Neural progenitor cell (in vitro differentiated cells): ENCODE measurements around the gene MESD. TPM values are rescaled to one million over a fixed set of nuclear protein-coding genes. Genes with fewer than 3 reads are reported as not detected.

Source experiments
- DNase-seq: peaks from one replicate; pipeline ENCODE4 v3.0.0-alpha.2; 2016; ENCODE audit warnings: low spot score
- H2AFZ ChIP-seq: fragments of 200-600 bp; sonication (generic); replicated peaks from 2 replicates; pipeline ENCODE4 v1.6.1; 2016; ENCODE audit warnings: antibody characterized with exemption
- H3F3A ChIP-seq: fragments of 200-600 bp; sonication (generic); 2 replicates; pipeline ENCODE4 v1.6.1; 2016; ENCODE audit warnings: antibody characterized with exemption, low read depth
- H3K27ac ChIP-seq: fragments of 200-600 bp; sonication (generic); 2 replicates; pipeline ENCODE4 v1.5.1; 2016; ENCODE audit warnings: mild to moderate bottlenecking
- H3K27me3 ChIP-seq: fragments of 200-600 bp; sonication (generic); 2 replicates; pipeline ENCODE4 v1.6.1; 2016; ENCODE audit warnings: mild to moderate bottlenecking, moderate library complexity
- H3K36me3 ChIP-seq: fragments of 200-600 bp; sonication (generic); 2 replicates; pipeline ENCODE4 v1.5.1; 2016
- H3K4me1 ChIP-seq: fragments of 200-600 bp; sonication (generic); 2 replicates; pipeline ENCODE4 v1.6.1; 2016; ENCODE audit warnings: mixed run types
- H3K4me2 ChIP-seq: fragments of 200-600 bp; sonication (generic); 2 replicates; pipeline ENCODE4 v1.6.1; 2016
- H3K4me3 ChIP-seq: fragments of 200-600 bp; sonication (generic); 2 replicates; pipeline ENCODE4 v1.5.1; 2016
- H3K79me2 ChIP-seq: fragments of 200-600 bp; sonication (generic); 2 replicates; pipeline ENCODE4 v1.6.1; 2016; ENCODE audit warnings: low read depth
- H3K9ac ChIP-seq: fragments of 200-600 bp; sonication (generic); 2 replicates; pipeline ENCODE4 v1.6.1; 2016
- H3K9me3 ChIP-seq: fragments of 200-600 bp; sonication (generic); 2 replicates; pipeline ENCODE4 v1.5.1; 2016; ENCODE audit warnings: low read depth
- H4K20me1 ChIP-seq: fragments of 200-600 bp; sonication (generic); 2 replicates; pipeline ENCODE4 v1.6.1; 2016; ENCODE audit warnings: low read depth
- H3K27ac Mint-ChIP-seq: 3 replicates; pipeline ENCODE4 v1.8.0; 2021; ENCODE audit warnings: mixed read lengths
- H3K27me3 Mint-ChIP-seq: 2 replicates; pipeline ENCODE4 v1.8.0; 2022; ENCODE audit warnings: low read depth, mild to moderate bottlenecking, inconsistent platforms, moderate library complexity, mixed read lengths; ENCODE audit not compliant: insufficient read depth
- H3K36me3 Mint-ChIP-seq: 3 replicates; pipeline ENCODE4 v1.8.0; 2021; ENCODE audit warnings: mixed read lengths
- H3K4me1 Mint-ChIP-seq: 3 replicates; pipeline ENCODE4 v1.8.0; 2021; ENCODE audit warnings: mixed read lengths
- H3K4me3 Mint-ChIP-seq: 3 replicates; pipeline ENCODE4 v1.8.0; 2021; ENCODE audit warnings: mild to moderate bottlenecking, moderate library complexity, mixed read lengths
- H3K9me3 Mint-ChIP-seq: 3 replicates; pipeline ENCODE4 v1.8.0; 2020; ENCODE audit warnings: mixed read lengths
- CTCF ChIP-seq: fragments of 200-600 bp; sonication (generic); IDR thresholded peaks from 2 replicates; pipeline ENCODE4 v1.5.1; 2017; ENCODE audit warnings: antibody characterized with exemption, mild to moderate bottlenecking
- EZH2 ChIP-seq: fragments of 200-600 bp; sonication (generic); IDR thresholded peaks from 2 replicates; pipeline ENCODE4 v1.6.1; 2017; ENCODE audit warnings: antibody characterized with exemption, mild to moderate bottlenecking, moderate library complexity
- EZH2phosphoT487 ChIP-seq: fragments of 200-600 bp; sonication (generic); IDR thresholded peaks from 2 replicates; pipeline ENCODE4 v1.6.1; 2017; ENCODE audit warnings: antibody characterized with exemption
- total RNA-seq: library from RNA; depleted of rRNA; stranded (reverse); fragments of >200 nt; gene quantifications from 2 replicates; pipeline ENCODE4 v1.2.3, GENCODE V29; 2015; ENCODE audit warnings: low replicate concordance

MESD gene
- total RNA-seq, 1 donor from 2014 or later: 31.5 TPM

- no peak overlapping the region for H3K9ac ChIP-seq
- H3K79me2 ChIP-seq: peaks cover 40% of the 10 kb centered on the region
- no peak overlapping the region for H3K27ac Mint-ChIP-seq
- H4K20me1 ChIP-seq: peaks cover 18% of the 10 kb centered on the region
- no peak overlapping the region for H3K4me2 ChIP-seq
- H3K9me3 Mint-ChIP-seq: no peaks in the 10 kb centered on the region
- no peaks in the 10 kb centered on the region for H3K27me3 Mint-ChIP-seq
- peaks cover 17% of the 10 kb centered on the region for H3K4me1 Mint-ChIP-seq
- peaks cover 21% of the 10 kb centered on the region for H3K36me3 Mint-ChIP-seq
- no peaks in the 10 kb centered on the region for H3F3A ChIP-seq
- H3K4me1 ChIP-seq: peaks cover 4% of the 10 kb centered on the region
- TF ChIP-seq EZH2 (no peak), CTCF (no peak), EZH2phosphoT487 (no peak)
- no peak overlapping the region for H3K4me3 Mint-ChIP-seq
- H3K27ac ChIP-seq: no peak overlapping the region
- H3K27me3 ChIP-seq: peaks cover 10% of the 10 kb centered on the region
- no peak for DNase-seq
- peaks cover 4% of the 10 kb centered on the region for H3K36me3 ChIP-seq
- H3K4me3 ChIP-seq: no peak overlapping the region
- no peaks in the 10 kb centered on the region for H3K9me3 ChIP-seq
- no peak overlapping the region for H2AFZ ChIP-seq
Measured at GRCh38 chr15:81007428-81008064, 17.9 kb upstream of the MESD start.

- H3K36me3 ChIP-seq: peaks cover 4% of the 10 kb centered on the region
- no peak overlapping the region for H2AFZ ChIP-seq
- H3K4me2 ChIP-seq: no peak overlapping the region
- no peak overlapping the region for H3K4me3 ChIP-seq
- H3K27ac Mint-ChIP-seq: no peak overlapping the region
- H3K4me1 ChIP-seq: peaks cover 4% of the 10 kb centered on the region
- peaks cover 28% of the 10 kb centered on the region for H4K20me1 ChIP-seq
- no peaks in the 10 kb centered on the region for H3K27me3 Mint-ChIP-seq
- peaks cover 17% of the 10 kb centered on the region for H3K4me1 Mint-ChIP-seq
- H3F3A ChIP-seq: no peaks in the 10 kb centered on the region
- H3K9ac ChIP-seq: no peak overlapping the region
- H3K9me3 Mint-ChIP-seq: no peaks in the 10 kb centered on the region
- H3K9me3 ChIP-seq: no peaks in the 10 kb centered on the region
- peaks cover 15% of the 10 kb centered on the region for H3K36me3 Mint-ChIP-seq
- no peak overlapping the region for H3K27ac ChIP-seq
- peaks cover 47% of the 10 kb centered on the region for H3K79me2 ChIP-seq
- TF ChIP-seq CTCF (no peak), EZH2phosphoT487 (no peak), EZH2 (no peak)
- peaks cover 20% of the 10 kb centered on the region for H3K27me3 ChIP-seq
- DNase-seq: no peak
- no peak overlapping the region for H3K4me3 Mint-ChIP-seq
Measured at GRCh38 chr15:81006124-81006523, 16.5 kb upstream of the MESD start.

- Mint-ChIP-seq H3K36me3 (peaks cover 15% of the 10 kb centered on the region), H3K4me1 (peaks cover 23% of the 10 kb centered on the region), H3K9me3 (no peaks in the 10 kb centered on the region), H3K4me3 (peak overlapping the region; percentile 78), H3K27me3 (no peaks in the 10 kb centered on the region), H3K27ac (no peak overlapping the region)
- no peak for DNase-seq
- Histone ChIP-seq H3K4me2 (peak overlapping the region; percentile 94), H3K4me3 (no peak overlapping the region), H4K20me1 (peaks cover 28% of the 10 kb centered on the region), H3K27me3 (peaks cover 30% of the 10 kb centered on the region), H2AFZ (no peak overlapping the region), H3K9me3 (no peaks in the 10 kb centered on the region), H3K36me3 (peaks cover 4% of the 10 kb centered on the region), H3K4me1 (peaks cover 10% of the 10 kb centered on the region), H3K79me2 (peaks cover 47% of the 10 kb centered on the region), H3K27ac (no peak overlapping the region), H3K9ac (no peak overlapping the region), H3F3A (peaks cover 5% of the 10 kb centered on the region)
- no peak for TF ChIP-seq CTCF
- TF ChIP-seq EZH2: no peak
- TF ChIP-seq EZH2phosphoT487: no peak
Measured at GRCh38 chr15:81003097-81003350, 13.4 kb upstream of the MESD start.
